HG02981 (cell line): ENCODE data around the gene SP140.

Source experiments
- ATAC-seq: cut with Tn5 transposase; IDR thresholded peaks from one replicate; pipeline ENCODE4 v1.9.1; 2021; ENCODE audit warnings: mild to moderate bottlenecking, moderate library complexity; ENCODE audit not compliant: unreplicated experiment

SP140 gene

GRCh38 chr2:230362030-230362691 lies 136.6 kb downstream of the SP140 start:
- no peak for ATAC-seq
